HepG2 (cell line): ENCODE measurements around the gene TMEM235. TPM values are rescaled to one million over a fixed set of nuclear protein-coding genes. Genes with fewer than 3 reads are reported as not detected.
A peak's percentile ranks its signal among the peaks of the same experiment; 100 is the strongest.

Source experiments
- ASH2L ChIP-seq: fragments of 300-600, 200-600 bp; sonication (generic); IDR thresholded peaks from 2 replicates; pipeline ENCODE4 v1.7.0; 2017; ENCODE audit warnings: low read depth, mild to moderate bottlenecking, moderate library complexity, mixed read lengths, low read length; ENCODE audit not compliant: insufficient read length
- CHD4 ChIP-seq: fragments of 200-600 bp; sonication (generic); IDR thresholded peaks from 2 replicates; pipeline ENCODE4 v1.7.0; 2017; ENCODE audit warnings: mild to moderate bottlenecking, low read length, borderline replicate concordance
- ESRRA ChIP-seq: sonication (generic); formaldehyde crosslinking; IDR thresholded peaks from 2 replicates; pipeline ENCODE4 v1.5.1; 2020; ENCODE audit warnings: mild to moderate bottlenecking, low read depth, missing genetic modification reagents
- EZH2 ChIP-seq: conservative IDR thresholded peaks from 2 replicates; pipeline ENCODE4 v1.6.1; 2012; ENCODE audit warnings: mild to moderate bottlenecking, low read depth, low read length, moderate library complexity
- FOSL2 ChIP-seq: sonication (generic); formaldehyde crosslinking; IDR thresholded peaks from 2 replicates; pipeline ENCODE4 v1.4.0; 2020; ENCODE audit warnings: missing genetic modification reagents
- GPN1 ChIP-seq: sonication (generic); formaldehyde crosslinking; IDR thresholded peaks from 2 replicates; pipeline ENCODE4 v1.5.1; 2020; ENCODE audit warnings: missing genetic modification reagents, borderline replicate concordance
- GRHL1 ChIP-seq: sonication (generic); formaldehyde crosslinking; conservative IDR thresholded peaks from 2 replicates; pipeline ENCODE4 v1.8.0; 2022; ENCODE audit warnings: missing genetic modification reagents
- HMG20A ChIP-seq: IDR thresholded peaks from 2 replicates; pipeline ENCODE4 v1.6.1; 2016; ENCODE audit warnings: borderline replicate concordance
- KMT2B ChIP-seq: IDR thresholded peaks from 2 replicates; pipeline ENCODE4 v1.6.1; 2016; ENCODE audit warnings: missing genetic modification reagents, missing compliant biosample characterization
- NCOA1 ChIP-seq: sonication (generic); formaldehyde crosslinking; IDR thresholded peaks from 2 replicates; pipeline ENCODE4 v1.9.0; 2021; ENCODE audit warnings: missing genetic modification reagents
- SP5 ChIP-seq: IDR thresholded peaks from 2 replicates; pipeline ENCODE4 v1.6.1; 2016; ENCODE audit warnings: low read depth, borderline replicate concordance
- ZNF235 ChIP-seq: sonication (generic); formaldehyde crosslinking; IDR thresholded peaks from 2 replicates; pipeline ENCODE4 v1.8.1; 2023; ENCODE audit warnings: mild to moderate bottlenecking, missing genetic modification reagents, borderline replicate concordance
- ZNF414 ChIP-seq: sonication (generic); formaldehyde crosslinking; IDR thresholded peaks from 2 replicates; pipeline ENCODE4 v1.5.0; 2020; ENCODE audit warnings: missing genetic modification reagents
- ZNF614 ChIP-seq: IDR thresholded peaks from 2 replicates; pipeline ENCODE4 v1.6.1; 2018; ENCODE audit warnings: missing biosample characterization, missing genetic modification reagents, inconsistent platforms, borderline replicate concordance
- ZNF652 ChIP-seq: IDR thresholded peaks from 2 replicates; pipeline ENCODE4 v1.6.1; 2016; ENCODE audit warnings: low read depth, borderline replicate concordance
- ZNF691 ChIP-seq: sonication (generic); formaldehyde crosslinking; IDR thresholded peaks from 2 replicates; pipeline ENCODE4 v1.4.0; 2020; ENCODE audit warnings: missing genetic modification reagents, low read depth, mild to moderate bottlenecking, borderline replicate concordance
- polyA plus RNA-seq, 8 experiments: library from polyadenylated mRNA; depleted of rRNA in 3 of 8; stranded (reverse) in 7 of 8; unstranded in 1 of 8; fragments of >200 nt; fragmentation: Illumina TruSeq in 4 of 8; extraction: Trizol in 4 of 8; gene quantifications; 2 replicates each; pipeline versions ENCODE4 v1.2.1 to v1.2.3, GENCODE V29; 2011 to 2016; ENCODE audit warnings: low read depth in 4 of 8, missing spikeins in 1 of 8, mixed read lengths in 1 of 8; ENCODE audit not compliant: insufficient read depth in 1 of 8
- total RNA-seq, 5 experiments: library from RNA; depleted of rRNA; stranded (reverse); fragments of >200 nt; fragmentation: Illumina TruSeq; extraction: Trizol; gene quantifications; 2 replicates each; pipeline ENCODE4 v1.2.3, GENCODE V29; 2016; ENCODE audit warnings: low read depth in 1 of 5
- TF ChIP-seq, protein P1 (sequence below): sonication (generic); formaldehyde crosslinking; IDR thresholded peaks from 2 replicates; pipeline ENCODE4 v1.4.0; 2020; ENCODE audit warnings: missing genetic modification reagents, borderline replicate concordance
- TF ChIP-seq, protein P2 (sequence below): sonication (generic); formaldehyde crosslinking; conservative IDR thresholded peaks from 2 replicates; pipeline ENCODE4 v1.4.0; 2020; ENCODE audit warnings: missing genetic modification reagents
- TF ChIP-seq, protein P3 (sequence below): sonication (generic); formaldehyde crosslinking; IDR thresholded peaks from 2 replicates; pipeline ENCODE4 v1.4.0; 2020; ENCODE audit warnings: missing genetic modification reagents, mild to moderate bottlenecking, borderline replicate concordance

The TMEM235 gene
- total and polyA plus RNA-seq, 2 of the 13 experiments (the other 11 are each of a cell fraction or from before 2014, with no cell fraction given), result not detected

GRCh38 chr17:78186692-78187595, 44.5 kb upstream of the TMEM235 start, which contains the start of the genes AFMID and TK1 (continued):
- TF ChIP-seq NCOA1 (CRISPR knock-in tag), result peak; percentile 94
- TF ChIP-seq ZNF691 (CRISPR knock-in tag), result peak; percentile 23; the same call in 1 of the 2 replicates
- TF ChIP-seq SP5, result peak; percentile 57; the same call in 1 of the 2 replicates
- TF ChIP-seq HMG20A (CRISPR knock-in tag), result no peak
- peak; percentile 57; the same call in 1 of the 2 replicates for TF ChIP-seq ZNF414 (CRISPR knock-in tag)
- TF ChIP-seq GRHL1 (CRISPR knock-in tag), result peak; percentile 95
- TF ChIP-seq GPN1 (CRISPR knock-in tag), result no peak; the same call in 1 of the 2 replicates
- no peak for TF ChIP-seq ASH2L
- no peak for TF ChIP-seq ZNF652 (CRISPR knock-in tag)
- TF ChIP-seq EZH2, result no peak
- TF ChIP-seq, protein P1, sequence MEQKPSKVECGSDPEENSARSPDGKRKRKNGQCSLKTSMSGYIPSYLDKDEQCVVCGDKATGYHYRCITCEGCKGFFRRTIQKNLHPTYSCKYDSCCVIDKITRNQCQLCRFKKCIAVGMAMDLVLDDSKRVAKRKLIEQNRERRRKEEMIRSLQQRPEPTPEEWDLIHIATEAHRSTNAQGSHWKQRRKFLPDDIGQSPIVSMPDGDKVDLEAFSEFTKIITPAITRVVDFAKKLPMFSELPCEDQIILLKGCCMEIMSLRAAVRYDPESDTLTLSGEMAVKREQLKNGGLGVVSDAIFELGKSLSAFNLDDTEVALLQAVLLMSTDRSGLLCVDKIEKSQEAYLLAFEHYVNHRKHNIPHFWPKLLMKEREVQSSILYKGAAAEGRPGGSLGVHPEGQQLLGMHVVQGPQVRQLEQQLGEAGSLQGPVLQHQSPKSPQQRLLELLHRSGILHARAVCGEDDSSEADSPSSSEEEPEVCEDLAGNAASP, result peak; percentile 91; the same call in 1 of the 2 replicates
- peak; percentile 62 for TF ChIP-seq FOSL2
- 0 out of 2 replicates have a peak, but pooled peaks have one; percentile 45 for TF ChIP-seq ESRRA (CRISPR knock-in tag)
- no peak for TF ChIP-seq CHD4
- TF ChIP-seq, protein P2, sequence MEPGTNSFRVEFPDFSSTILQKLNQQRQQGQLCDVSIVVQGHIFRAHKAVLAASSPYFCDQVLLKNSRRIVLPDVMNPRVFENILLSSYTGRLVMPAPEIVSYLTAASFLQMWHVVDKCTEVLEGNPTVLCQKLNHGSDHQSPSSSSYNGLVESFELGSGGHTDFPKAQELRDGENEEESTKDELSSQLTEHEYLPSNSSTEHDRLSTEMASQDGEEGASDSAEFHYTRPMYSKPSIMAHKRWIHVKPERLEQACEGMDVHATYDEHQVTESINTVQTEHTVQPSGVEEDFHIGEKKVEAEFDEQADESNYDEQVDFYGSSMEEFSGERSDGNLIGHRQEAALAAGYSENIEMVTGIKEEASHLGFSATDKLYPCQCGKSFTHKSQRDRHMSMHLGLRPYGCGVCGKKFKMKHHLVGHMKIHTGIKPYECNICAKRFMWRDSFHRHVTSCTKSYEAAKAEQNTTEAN, result peak; percentile 87; the same call in 1 of the 2 replicates
- TF ChIP-seq, protein P3, sequence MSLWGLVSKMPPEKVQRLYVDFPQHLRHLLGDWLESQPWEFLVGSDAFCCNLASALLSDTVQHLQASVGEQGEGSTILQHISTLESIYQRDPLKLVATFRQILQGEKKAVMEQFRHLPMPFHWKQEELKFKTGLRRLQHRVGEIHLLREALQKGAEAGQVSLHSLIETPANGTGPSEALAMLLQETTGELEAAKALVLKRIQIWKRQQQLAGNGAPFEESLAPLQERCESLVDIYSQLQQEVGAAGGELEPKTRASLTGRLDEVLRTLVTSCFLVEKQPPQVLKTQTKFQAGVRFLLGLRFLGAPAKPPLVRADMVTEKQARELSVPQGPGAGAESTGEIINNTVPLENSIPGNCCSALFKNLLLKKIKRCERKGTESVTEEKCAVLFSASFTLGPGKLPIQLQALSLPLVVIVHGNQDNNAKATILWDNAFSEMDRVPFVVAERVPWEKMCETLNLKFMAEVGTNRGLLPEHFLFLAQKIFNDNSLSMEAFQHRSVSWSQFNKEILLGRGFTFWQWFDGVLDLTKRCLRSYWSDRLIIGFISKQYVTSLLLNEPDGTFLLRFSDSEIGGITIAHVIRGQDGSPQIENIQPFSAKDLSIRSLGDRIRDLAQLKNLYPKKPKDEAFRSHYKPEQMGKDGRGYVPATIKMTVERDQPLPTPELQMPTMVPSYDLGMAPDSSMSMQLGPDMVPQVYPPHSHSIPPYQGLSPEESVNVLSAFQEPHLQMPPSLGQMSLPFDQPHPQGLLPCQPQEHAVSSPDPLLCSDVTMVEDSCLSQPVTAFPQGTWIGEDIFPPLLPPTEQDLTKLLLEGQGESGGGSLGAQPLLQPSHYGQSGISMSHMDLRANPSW (CRISPR knock-in tag), result no peak
- no peak for TF ChIP-seq KMT2B (CRISPR knock-in tag)
- TF ChIP-seq ZNF614, result 0 out of 2 replicates have a peak, but pooled peaks have one; percentile 60
- peak; percentile 71; the same call in 1 of the 2 replicates for TF ChIP-seq ZNF235 (CRISPR knock-in tag)
